K562 (cell line): Measurements from ENCODE around the gene APC2. TPM values are rescaled to one million over a fixed set of nuclear protein-coding genes. Genes with fewer than 3 reads are reported as not detected.
A peak's percentile ranks its signal among the peaks of the same experiment; 100 is the strongest.

ENCODE experiments used
- ETS2 ChIP-seq: IDR thresholded peaks from 2 replicates; pipeline ENCODE4 v1.6.1; 2016; ENCODE audit warnings: borderline replicate concordance, missing genetic modification characterization, mild to moderate bottlenecking, moderate library complexity, missing compliant biosample characterization; ENCODE audit not compliant: poor library complexity, severe bottlenecking
- FOXM1 ChIP-seq, 2 experiments: fragments of 450-650 bp in 1 of 2; sonication (generic) in 1 of 2; formaldehyde crosslinking in 1 of 2; IDR thresholded peaks; 2 replicates each; pipeline versions ENCODE4 v1.6.1 to v1.9.0; 2017 to 2022; ENCODE audit warnings: low read depth in 2 of 2, mild to moderate bottlenecking in 2 of 2, missing genetic modification reagents in 1 of 2, moderate library complexity in 1 of 2
- FOXP1 ChIP-seq: sonication (generic); formaldehyde crosslinking; IDR thresholded peaks from 2 replicates; pipeline ENCODE4 v1.8.0; 2022; ENCODE audit warnings: mild to moderate bottlenecking, missing genetic modification reagents
- HOXB6 ChIP-seq: fragments of 250-450 bp; sonication (Bioruptor Pico); IDR thresholded peaks from 2 replicates; pipeline ENCODE4 v1.5.1; 2022; ENCODE audit warnings: mild to moderate bottlenecking, borderline replicate concordance
- MTF1 ChIP-seq: fragments of 250-450 bp; sonication (Bioruptor Pico); IDR thresholded peaks from 2 replicates; pipeline ENCODE4 v1.9.0; 2021; ENCODE audit warnings: moderate library complexity, mild to moderate bottlenecking, inconsistent platforms, borderline replicate concordance
- POLR2G ChIP-seq: fragments of 200-400 bp; formaldehyde crosslinking; IDR thresholded peaks from 2 replicates; pipeline ENCODE4 v1.6.1; 2017; ENCODE audit warnings: low read depth, mild to moderate bottlenecking, antibody characterized with exemption, low read length, moderate library complexity
- TAF1 ChIP-seq: IDR thresholded peaks from 2 replicates; pipeline ENCODE4 v1.6.1; 2011; ENCODE audit warnings: mild to moderate bottlenecking, low read length, moderate library complexity; ENCODE audit not compliant: insufficient read depth, control insufficient read depth, severe bottlenecking; ENCODE audit errors: extremely low read depth
- ZFP30 ChIP-seq: fragments of 250-450 bp; sonication (Bioruptor Pico); IDR thresholded peaks from 2 replicates; pipeline ENCODE4 v1.8.0; 2022; ENCODE audit warnings: moderate library complexity, mild to moderate bottlenecking, inconsistent platforms, borderline replicate concordance
- ZNF347 ChIP-seq: fragments of 450-650 bp; formaldehyde crosslinking; IDR thresholded peaks from 2 replicates; pipeline ENCODE4 v1.4.0; 2020; ENCODE audit warnings: low read depth, mild to moderate bottlenecking, moderate library complexity
- ZNF785 ChIP-seq: fragments of 250-450 bp; sonication (Bioruptor Pico); IDR thresholded peaks from 2 replicates; pipeline ENCODE4 v1.4.0; 2020; ENCODE audit warnings: mild to moderate bottlenecking
- polyA plus RNA-seq, 8 experiments: library from polyadenylated mRNA; depleted of rRNA in 4 of 8; stranded (reverse) in 5 of 8; unstranded in 3 of 8; fragments of >200 nt; fragmentation: Nextera tagmentation in 2 of 8; fragmentation: Illumina TruSeq in 1 of 8; extraction: Ambion mirVana in 2 of 8; extraction: Trizol in 1 of 8; gene quantifications; 2 replicates each; pipeline versions ENCODE4 v1.2.1 to v1.2.3, GENCODE V29; 2011 to 2014; ENCODE audit warnings: inconsistent platforms in 1 of 8, missing spikeins in 1 of 8
- total RNA-seq, 7 experiments: library from RNA; depleted of rRNA in 6 of 7; stranded (reverse); fragments of >200 nt in 6 of 7; fragmentation: Illumina TruSeq in 2 of 7; extraction: Trizol in 2 of 7; gene quantifications; 2 replicates each; pipeline versions ENCODE4 v1.2.1 to v1.2.3, GENCODE V29; 2011 to 2021; ENCODE audit warnings: low replicate concordance in 1 of 7
- TF ChIP-seq, protein P1 (sequence below): sonication (generic); formaldehyde crosslinking; IDR thresholded peaks from 2 replicates; pipeline ENCODE4 v1.8.0; 2022; ENCODE audit warnings: mild to moderate bottlenecking, missing genetic modification reagents
- TF ChIP-seq, protein P2 (sequence below): fragments of 450-650 bp; IDR thresholded peaks from 2 replicates; pipeline ENCODE4 v1.6.1; 2016; ENCODE audit warnings: borderline replicate concordance
- TF ChIP-seq, protein P3 (sequence below): fragments of 250-450 bp; sonication (Bioruptor Pico); IDR thresholded peaks from 2 replicates; pipeline ENCODE4 v1.4.0; 2020; ENCODE audit warnings: mild to moderate bottlenecking
- TF ChIP-seq, protein P4 (sequence below), 3 experiments: fragments of 200-800 bp in 1 of 3; fragments of 250-450 bp in 1 of 3; fragments of 450-650 bp in 1 of 3; sonication (Bioruptor Pico) in 1 of 3; sonication (Bioruptor generic) in 1 of 3; formaldehyde crosslinking in 1 of 3; IDR thresholded peaks; 2 replicates each; pipeline versions ENCODE4 v1.6.1 to v1.8.0; 2016 to 2022; ENCODE audit warnings: mild to moderate bottlenecking in 2 of 3, missing genetic modification characterization in 2 of 3, missing compliant biosample characterization in 1 of 3, moderate library complexity in 1 of 3
- TF ChIP-seq, protein P5 (sequence below): fragments of 450-650 bp; IDR thresholded peaks from 2 replicates; pipeline ENCODE4 v1.6.1; 2016; ENCODE audit warnings: missing biosample characterization, missing genetic modification characterization

APC2 gene
- total and polyA plus RNA-seq, 9 of the 15 experiments (the other 6 are each of a cell fraction or from before 2014, with no cell fraction given): 0.01 to 0.40 (median 0.05) TPM; not detected in 3

DNA sequence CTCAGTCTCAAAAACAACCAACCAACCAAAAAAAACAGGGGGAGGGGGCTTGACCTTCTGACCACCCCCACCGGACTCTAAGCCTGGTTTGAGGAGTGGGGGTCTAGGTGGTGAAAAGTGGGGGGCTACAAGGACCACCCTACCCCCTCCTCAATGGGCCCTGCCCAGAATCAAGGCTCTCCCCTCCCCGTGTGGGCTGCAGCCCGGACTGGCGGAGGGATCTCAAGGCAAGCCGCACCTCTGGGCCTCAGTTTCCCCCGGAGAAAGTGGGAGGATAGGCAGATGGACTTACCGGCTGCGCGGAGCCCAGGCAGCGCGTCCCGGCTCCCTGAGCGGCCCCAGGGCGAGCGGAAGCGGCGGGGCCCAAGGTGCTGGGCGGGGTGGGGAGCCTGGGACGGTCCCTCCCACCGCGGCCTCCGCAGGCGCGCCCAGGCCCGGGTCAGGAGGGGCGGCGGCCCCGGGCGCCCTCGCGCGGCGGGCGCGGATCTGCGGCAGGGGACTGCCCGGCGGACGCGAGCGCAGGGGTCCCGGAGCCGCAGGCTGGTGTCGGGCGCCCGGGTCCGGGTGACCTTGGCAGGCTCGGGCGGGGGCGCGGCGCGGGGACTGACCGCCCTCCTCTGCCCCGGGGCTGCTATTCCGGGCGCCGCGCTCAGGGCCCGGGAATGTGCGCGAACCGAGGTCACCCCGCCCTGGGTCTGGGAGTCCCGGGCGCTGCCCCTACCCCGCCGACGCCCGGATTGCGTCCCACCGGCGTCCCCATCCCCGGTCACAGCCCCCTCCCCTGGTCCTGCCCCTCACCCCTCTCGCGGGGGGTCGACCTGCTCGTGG, 63.0 kb downstream of the APC2 start, which contains the start of gene ADAMTSL5 (continued):
- TF ChIP-seq FOXM1 (IDR thresholded peaks at IDR 0.05; ENCODE audit: low read depth) (no peak), FOXM1 (CRISPR knock-in tag; IDR thresholded peaks at IDR 0.05; ENCODE audit: low read depth) (no peak), TAF1 (peak; percentile 53), MTF1 (no peak), ZFP30 (CRISPR knock-in tag) (no peak), HOXB6 (no peak), ETS2 (tag) (no peak), ZNF347 (no peak), FOXP1 (CRISPR knock-in tag) (no peak), ZNF785 (CRISPR knock-in tag) (no peak), POLR2G (peak; percentile 86)
- TF ChIP-seq, protein P1, sequence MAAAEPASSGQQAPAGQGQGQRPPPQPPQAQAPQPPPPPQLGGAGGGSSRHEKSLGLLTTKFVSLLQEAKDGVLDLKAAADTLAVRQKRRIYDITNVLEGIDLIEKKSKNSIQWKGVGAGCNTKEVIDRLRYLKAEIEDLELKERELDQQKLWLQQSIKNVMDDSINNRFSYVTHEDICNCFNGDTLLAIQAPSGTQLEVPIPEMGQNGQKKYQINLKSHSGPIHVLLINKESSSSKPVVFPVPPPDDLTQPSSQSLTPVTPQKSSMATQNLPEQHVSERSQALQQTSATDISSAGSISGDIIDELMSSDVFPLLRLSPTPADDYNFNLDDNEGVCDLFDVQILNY (CRISPR knock-in tag): no peak
- TF ChIP-seq, protein P2, sequence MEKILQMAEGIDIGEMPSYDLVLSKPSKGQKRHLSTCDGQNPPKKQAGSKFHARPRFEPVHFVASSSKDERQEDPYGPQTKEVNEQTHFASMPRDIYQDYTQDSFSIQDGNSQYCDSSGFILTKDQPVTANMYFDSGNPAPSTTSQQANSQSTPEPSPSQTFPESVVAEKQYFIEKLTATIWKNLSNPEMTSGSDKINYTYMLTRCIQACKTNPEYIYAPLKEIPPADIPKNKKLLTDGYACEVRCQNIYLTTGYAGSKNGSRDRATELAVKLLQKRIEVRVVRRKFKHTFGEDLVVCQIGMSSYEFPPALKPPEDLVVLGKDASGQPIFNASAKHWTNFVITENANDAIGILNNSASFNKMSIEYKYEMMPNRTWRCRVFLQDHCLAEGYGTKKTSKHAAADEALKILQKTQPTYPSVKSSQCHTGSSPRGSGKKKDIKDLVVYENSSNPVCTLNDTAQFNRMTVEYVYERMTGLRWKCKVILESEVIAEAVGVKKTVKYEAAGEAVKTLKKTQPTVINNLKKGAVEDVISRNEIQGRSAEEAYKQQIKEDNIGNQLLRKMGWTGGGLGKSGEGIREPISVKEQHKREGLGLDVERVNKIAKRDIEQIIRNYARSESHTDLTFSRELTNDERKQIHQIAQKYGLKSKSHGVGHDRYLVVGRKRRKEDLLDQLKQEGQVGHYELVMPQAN: peak; percentile 44; the same call in 1 of the 2 replicates
- TF ChIP-seq, protein P3, sequence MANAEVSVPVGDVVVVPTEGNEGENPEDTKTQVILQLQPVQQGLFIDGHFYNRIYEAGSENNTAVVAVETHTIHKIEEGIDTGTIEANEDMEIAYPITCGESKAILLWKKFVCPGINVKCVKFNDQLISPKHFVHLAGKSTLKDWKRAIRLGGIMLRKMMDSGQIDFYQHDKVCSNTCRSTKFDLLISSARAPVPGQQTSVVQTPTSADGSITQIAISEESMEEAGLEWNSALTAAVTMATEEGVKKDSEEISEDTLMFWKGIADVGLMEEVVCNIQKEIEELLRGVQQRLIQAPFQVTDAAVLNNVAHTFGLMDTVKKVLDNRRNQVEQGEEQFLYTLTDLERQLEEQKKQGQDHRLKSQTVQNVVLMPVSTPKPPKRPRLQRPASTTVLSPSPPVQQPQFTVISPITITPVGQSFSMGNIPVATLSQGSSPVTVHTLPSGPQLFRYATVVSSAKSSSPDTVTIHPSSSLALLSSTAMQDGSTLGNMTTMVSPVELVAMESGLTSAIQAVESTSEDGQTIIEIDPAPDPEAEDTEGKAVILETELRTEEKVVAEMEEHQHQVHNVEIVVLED (CRISPR knock-in tag): no peak
- TF ChIP-seq, protein P4, sequence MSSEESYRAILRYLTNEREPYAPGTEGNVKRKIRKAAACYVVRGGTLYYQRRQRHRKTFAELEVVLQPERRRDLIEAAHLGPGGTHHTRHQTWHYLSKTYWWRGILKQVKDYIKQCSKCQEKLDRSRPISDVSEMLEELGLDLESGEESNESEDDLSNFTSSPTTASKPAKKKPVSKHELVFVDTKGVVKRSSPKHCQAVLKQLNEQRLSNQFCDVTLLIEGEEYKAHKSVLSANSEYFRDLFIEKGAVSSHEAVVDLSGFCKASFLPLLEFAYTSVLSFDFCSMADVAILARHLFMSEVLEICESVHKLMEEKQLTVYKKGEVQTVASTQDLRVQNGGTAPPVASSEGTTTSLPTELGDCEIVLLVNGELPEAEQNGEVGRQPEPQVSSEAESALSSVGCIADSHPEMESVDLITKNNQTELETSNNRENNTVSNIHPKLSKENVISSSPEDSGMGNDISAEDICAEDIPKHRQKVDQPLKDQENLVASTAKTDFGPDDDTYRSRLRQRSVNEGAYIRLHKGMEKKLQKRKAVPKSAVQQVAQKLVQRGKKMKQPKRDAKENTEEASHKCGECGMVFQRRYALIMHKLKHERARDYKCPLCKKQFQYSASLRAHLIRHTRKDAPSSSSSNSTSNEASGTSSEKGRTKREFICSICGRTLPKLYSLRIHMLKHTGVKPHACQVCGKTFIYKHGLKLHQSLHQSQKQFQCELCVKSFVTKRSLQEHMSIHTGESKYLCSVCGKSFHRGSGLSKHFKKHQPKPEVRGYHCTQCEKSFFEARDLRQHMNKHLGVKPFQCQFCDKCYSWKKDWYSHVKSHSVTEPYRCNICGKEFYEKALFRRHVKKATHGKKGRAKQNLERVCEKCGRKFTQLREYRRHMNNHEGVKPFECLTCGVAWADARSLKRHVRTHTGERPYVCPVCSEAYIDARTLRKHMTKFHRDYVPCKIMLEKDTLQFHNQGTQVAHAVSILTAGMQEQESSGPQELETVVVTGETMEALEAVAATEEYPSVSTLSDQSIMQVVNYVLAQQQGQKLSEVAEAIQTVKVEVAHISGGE (CRISPR knock-in tag; IDR thresholded peaks at IDR 0.05): peak in 1 of 3 experiments; percentile 50; a peak in 2 of 6 replicates
- TF ChIP-seq, protein P5, sequence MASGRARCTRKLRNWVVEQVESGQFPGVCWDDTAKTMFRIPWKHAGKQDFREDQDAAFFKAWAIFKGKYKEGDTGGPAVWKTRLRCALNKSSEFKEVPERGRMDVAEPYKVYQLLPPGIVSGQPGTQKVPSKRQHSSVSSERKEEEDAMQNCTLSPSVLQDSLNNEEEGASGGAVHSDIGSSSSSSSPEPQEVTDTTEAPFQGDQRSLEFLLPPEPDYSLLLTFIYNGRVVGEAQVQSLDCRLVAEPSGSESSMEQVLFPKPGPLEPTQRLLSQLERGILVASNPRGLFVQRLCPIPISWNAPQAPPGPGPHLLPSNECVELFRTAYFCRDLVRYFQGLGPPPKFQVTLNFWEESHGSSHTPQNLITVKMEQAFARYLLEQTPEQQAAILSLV (tag): no peak
